Pancreas (tissue), 10 donors: Measurements from ENCODE around the gene FUZ. TPM values are rescaled to one million over a fixed set of nuclear protein-coding genes. Genes with fewer than 3 reads are reported as not detected.

ENCODE experiments used
- ATAC-seq, 4 donors: fragments of 200-7000 bp; cut with Tn5 transposase; one replicate each; pipeline versions ENCODE4 v1.8.0 to v1.9.1; 2020; ENCODE audit warnings: mild to moderate bottlenecking in 4 of 4, moderate library complexity in 4 of 4
- DNase-seq, 6 donors: peaks; one replicate each; pipeline ENCODE4 v3.0.0-alpha.2; 2020
- FAIRE-seq: peaks from 2 replicates; lab custom pipeline; 2012; peaks lifted over from hg19 to GRCh38; lab: Jason Lieb, UNC
- H3K27ac ChIP-seq, 4 donors: fragments of 200-600 bp; sonication (generic); 1 replicate in 3 of 4; 2 replicates in 1 of 4; pipeline versions ENCODE4 v1.5.0 to v1.8.0; 2020
- H3K27me3 ChIP-seq, 4 donors: fragments of 200-600 bp; one replicate each; pipeline ENCODE4 v1.8.0; 2021
- H3K36me3 ChIP-seq, 3 donors: fragments of 200-600 bp; sonication (generic) in 1 of 3; one replicate each; pipeline versions ENCODE4 v1.5.0 to v1.8.0; 2020 to 2021
- H3K4me1 ChIP-seq, 3 donors: fragments of 200-600 bp; one replicate each; pipeline ENCODE4 v1.8.0; 2021
- H3K4me3 ChIP-seq, 4 donors: fragments of 200-600 bp; sonication (generic) in 2 of 4; one replicate each; pipeline versions ENCODE4 v1.5.0 to v1.8.0; 2020 to 2021
- H3K9me3 ChIP-seq, 4 donors: fragments of 200-600 bp; one replicate each; pipeline ENCODE4 v1.8.0; 2021
- WGBS, 2 donors: extraction: QIAGEN DNeasy Blood & Tissue Kit; methylation state at CpG; one replicate each; pipeline ENCODE4 v1.1.7; 2013; 5-methylcytosine and 5-hydroxymethylcytosine counted together
- intact Hi-C, 3 donors: fragments of 100-400 bp; cut with DNase I; formaldehyde crosslinking; loops; one replicate each; pipeline versions ENCODE4 v1.11.1 to v1.14.2; 2022
- polyA plus RNA-seq, 2 donors: library from polyadenylated mRNA; stranded (reverse); fragments of 200-250 nt; gene quantifications; one replicate each; pipeline ENCODE4 v1.2.3, GENCODE V29; 2013
- total RNA-seq, 6 donors: library from RNA; stranded (reverse); fragmentation: NEBNext Ultra II Directional in 4 of 6; extraction: Animal tissue kit (Norgen Biotek cat#: 25700) in 4 of 6; gene quantifications; one replicate each; pipeline versions ENCODE4 v1.2.1 to v1.2.4, GENCODE V29; 2021 to 2023
- TF ChIP-seq, protein P1 (sequence below), 4 donors: fragments of 200-600 bp; sonication (generic) in 3 of 4; IDR thresholded peaks; one replicate each; pipeline versions ENCODE4 v1.5.0 to v1.8.0; 2021; ENCODE audit warnings: antibody characterized with exemption in 4 of 4
- donor health status: healthy with polysubstance abuse.
- donor health status: DM: no; HTN: no; CAD: no; lungs with moderate emphysema.
- donor health status: DM: no; HTN: no; CAD: no.
- donor health status: control.
- donor health status: control.
- donor health status: Bipolar disorder and iron deficiency.
- donor health status: DM: yes; HTN: yes; CAD: no.
- donor health status: DM: no; HTN: no; CAD: no.
- donor health status: DM: no; HTN: no; CAD: no.
- donor health status: DM: yes; HTN: yes; CAD: no.

FUZ gene
- total and polyA plus RNA-seq, 8 donors: 8.8 to 30.3 (median 15.6) TPM

DNA sequence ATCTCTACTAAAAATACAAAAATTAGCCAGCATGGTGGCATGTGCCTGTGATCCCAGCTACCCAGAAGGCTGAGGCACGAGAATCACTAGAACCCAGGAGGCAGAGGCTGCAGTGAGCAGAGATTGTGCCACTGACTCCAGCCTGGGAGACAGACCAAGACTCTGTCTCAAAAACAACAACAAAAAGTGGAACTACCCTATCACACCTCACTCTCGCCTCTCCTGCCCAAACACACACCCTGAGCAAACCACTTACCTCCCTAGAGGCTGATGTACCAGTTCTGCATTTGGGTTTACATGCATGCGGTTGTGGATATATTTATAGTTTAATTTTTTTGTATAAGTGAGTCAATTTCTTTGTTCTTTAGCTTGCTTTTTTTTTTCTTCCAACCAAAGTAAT lies 30.2 kb upstream of the FUZ start:
- ATAC-seq: no peak
- no peaks in the 10 kb centered on the region for H3K27me3 ChIP-seq
- no peak for FAIRE-seq
- H3K9me3 ChIP-seq: no peaks in the 10 kb centered on the region
- H3K27ac ChIP-seq: no peak overlapping the region
- peaks cover 0 to 22% (median 0%) of the 10 kb centered on the region in 3 donors for H3K36me3 ChIP-seq
- no peak overlapping the region for H3K4me3 ChIP-seq
- intact Hi-C loops: no loop called here
- DNase-seq: no peak
- 92 to 95% methylated on average over 3 of the region's 3 CpGs for WGBS, 2 donors
- TF ChIP-seq, protein P1, sequence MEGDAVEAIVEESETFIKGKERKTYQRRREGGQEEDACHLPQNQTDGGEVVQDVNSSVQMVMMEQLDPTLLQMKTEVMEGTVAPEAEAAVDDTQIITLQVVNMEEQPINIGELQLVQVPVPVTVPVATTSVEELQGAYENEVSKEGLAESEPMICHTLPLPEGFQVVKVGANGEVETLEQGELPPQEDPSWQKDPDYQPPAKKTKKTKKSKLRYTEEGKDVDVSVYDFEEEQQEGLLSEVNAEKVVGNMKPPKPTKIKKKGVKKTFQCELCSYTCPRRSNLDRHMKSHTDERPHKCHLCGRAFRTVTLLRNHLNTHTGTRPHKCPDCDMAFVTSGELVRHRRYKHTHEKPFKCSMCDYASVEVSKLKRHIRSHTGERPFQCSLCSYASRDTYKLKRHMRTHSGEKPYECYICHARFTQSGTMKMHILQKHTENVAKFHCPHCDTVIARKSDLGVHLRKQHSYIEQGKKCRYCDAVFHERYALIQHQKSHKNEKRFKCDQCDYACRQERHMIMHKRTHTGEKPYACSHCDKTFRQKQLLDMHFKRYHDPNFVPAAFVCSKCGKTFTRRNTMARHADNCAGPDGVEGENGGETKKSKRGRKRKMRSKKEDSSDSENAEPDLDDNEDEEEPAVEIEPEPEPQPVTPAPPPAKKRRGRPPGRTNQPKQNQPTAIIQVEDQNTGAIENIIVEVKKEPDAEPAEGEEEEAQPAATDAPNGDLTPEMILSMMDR (IDR thresholded peaks at IDR 0.05): no peak
- H3K4me1 ChIP-seq: no peaks in the 10 kb centered on the region

DNA sequence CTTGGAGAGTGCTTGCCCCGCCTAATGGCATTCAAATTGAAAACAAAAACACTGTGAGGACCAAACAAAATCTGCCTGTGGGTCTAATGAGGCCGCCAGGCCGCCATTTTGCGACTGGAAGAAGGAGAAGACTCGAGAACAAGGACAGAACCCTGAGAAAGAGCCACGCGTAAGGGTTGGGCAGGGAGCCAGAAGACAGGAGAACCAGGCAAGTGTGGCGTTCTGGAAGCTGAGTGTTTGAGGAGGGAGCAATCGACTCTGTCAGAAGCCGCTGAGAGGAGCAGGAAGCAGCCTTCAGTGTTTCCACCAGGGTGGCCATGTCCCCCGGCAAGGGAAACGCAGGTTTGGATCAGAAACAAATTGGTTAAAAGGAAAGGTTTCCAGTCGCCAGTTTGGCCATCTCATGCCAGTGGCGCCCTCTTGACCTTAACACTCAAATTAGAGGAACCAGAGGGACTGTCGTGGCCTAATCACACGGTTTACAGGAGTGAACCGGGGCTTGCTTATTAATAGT lies 27.7 kb upstream of the FUZ start:
- H3K27me3 ChIP-seq: no peaks in the 10 kb centered on the region
- H3K4me1 ChIP-seq: no peaks in the 10 kb centered on the region
- DNase-seq (no peak), ATAC-seq (no peak), FAIRE-seq (no peak)
- H3K9me3 ChIP-seq: no peaks in the 10 kb centered on the region
- no peak overlapping the region for H3K4me3 ChIP-seq
- no peak overlapping the region for H3K27ac ChIP-seq
- 90 to 93% methylated on average over 17 of the region's 17 CpGs for WGBS, 2 donors
- intact Hi-C loops: no loop called here
- TF ChIP-seq, protein P1 (IDR thresholded peaks at IDR 0.05): no peak
- peaks cover 0 to 30% (median 7%) of the 10 kb centered on the region in 3 donors for H3K36me3 ChIP-seq

DNA sequence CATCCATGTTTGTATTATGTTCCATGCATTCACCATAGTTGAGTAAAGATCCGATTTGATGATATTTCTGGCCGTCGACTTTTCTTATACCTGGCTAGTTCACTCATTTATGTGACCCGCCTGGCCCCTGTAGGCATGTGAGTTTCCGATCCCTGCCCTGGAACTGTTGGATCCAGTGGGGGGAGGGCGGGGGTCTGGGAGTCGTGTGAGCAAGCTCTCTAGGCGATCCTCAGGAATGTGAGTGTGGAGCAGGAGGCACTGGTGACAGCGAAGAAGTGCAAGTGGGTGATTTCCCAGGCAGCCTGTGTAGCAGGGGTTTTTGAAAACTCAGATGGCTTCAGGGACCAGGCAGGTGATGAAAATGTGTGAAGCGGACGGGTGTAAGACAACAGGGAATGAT lies 27.2 kb upstream of the FUZ start:
- intact Hi-C loops: no loop called here
- no peak for FAIRE-seq
- TF ChIP-seq, protein P1 (IDR thresholded peaks at IDR 0.05): no peak
- peaks cover 0 to 35% (median 11%) of the 10 kb centered on the region in 3 donors for H3K36me3 ChIP-seq
- H3K4me3 ChIP-seq: no peak overlapping the region
- H3K27me3 ChIP-seq: no peaks in the 10 kb centered on the region
- WGBS, 2 donors: 91 to 94% methylated on average over 11 of the region's 11 CpGs
- no peak overlapping the region for H3K27ac ChIP-seq
- ATAC-seq: no peak
- no peaks in the 10 kb centered on the region for H3K9me3 ChIP-seq
- no peaks in the 10 kb centered on the region for H3K4me1 ChIP-seq
- no peak for DNase-seq

DNA sequence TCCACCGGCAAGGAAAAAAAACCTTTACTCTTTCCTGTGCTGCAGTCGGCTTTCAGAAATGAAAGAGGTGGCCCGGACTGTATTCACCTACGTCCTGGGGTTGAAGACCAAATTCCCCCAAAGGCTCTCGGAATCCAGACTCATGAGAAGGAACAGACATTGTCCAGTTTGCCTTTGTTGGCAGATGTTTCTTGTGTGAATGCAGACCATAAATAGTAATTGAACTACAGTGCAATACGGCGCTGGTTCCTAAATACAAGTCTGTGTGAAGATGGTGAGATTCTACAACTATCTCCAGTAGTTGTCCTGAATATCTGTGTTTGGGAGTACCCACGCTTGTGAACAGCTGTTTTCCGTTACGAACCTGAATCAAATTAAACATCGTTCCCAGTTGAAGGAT lies 26.6 kb upstream of the FUZ start:
- WGBS, 2 donors: 92 to 94% methylated on average over 11 of the region's 11 CpGs
- TF ChIP-seq, protein P1 (IDR thresholded peaks at IDR 0.05): no peak
- no peaks in the 10 kb centered on the region for H3K27me3 ChIP-seq
- no peak overlapping the region for H3K27ac ChIP-seq
- H3K36me3 ChIP-seq: peaks cover 0 to 41% (median 17%) of the 10 kb centered on the region in 3 donors
- no peak overlapping the region for H3K4me3 ChIP-seq
- no peak for FAIRE-seq
- no peak for DNase-seq
- H3K9me3 ChIP-seq: no peaks in the 10 kb centered on the region
- H3K4me1 ChIP-seq: no peaks in the 10 kb centered on the region
- ATAC-seq: no peak
- intact Hi-C loops: no loop called here

DNA sequence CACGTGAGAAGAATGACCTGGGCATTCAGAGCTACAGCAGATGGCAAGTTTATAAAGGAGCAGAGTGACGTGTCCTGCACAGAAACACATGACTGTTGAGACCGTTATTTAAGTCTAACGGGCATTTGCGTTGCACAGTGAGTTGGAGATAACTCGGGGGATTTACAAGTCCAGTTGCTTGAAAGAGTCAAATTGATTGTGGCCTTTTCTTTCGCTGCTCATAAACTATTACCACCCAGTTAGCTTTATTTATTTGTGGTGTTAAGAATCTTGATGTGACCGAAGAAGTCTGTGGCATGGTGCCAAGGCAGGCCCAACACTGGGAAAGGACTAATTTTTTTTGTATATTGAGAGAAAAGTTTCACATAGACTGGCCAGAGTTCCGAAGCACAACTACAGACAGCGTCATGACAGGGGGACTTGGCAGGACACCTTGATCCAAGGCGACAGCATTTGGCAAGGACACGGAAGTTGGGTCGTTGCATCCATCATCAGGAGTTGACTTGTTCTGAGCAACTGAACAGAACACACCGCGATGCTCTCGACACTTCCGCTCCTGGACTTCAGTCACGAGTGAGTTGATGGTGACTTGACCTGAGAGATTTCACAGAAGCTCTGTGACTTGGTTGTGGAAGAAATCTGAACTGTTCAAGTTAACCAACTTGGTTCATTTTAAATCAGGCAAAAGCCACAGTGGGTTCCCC lies 25.9 kb upstream of the FUZ start:
- TF ChIP-seq, protein P1 (IDR thresholded peaks at IDR 0.05): no peak
- no peak for FAIRE-seq

More for the DNA sequence above, 25.9 kb upstream of the FUZ start:
- DNase-seq (no peak), ATAC-seq (no peak)
- Histone ChIP-seq H3K27me3 (no peaks in the 10 kb centered on the region), H3K4me1 (no peaks in the 10 kb centered on the region), H3K4me3 (no peak overlapping the region), H3K36me3 (peaks cover 0 to 47% (median 21%) of the 10 kb centered on the region in 3 donors), H3K9me3 (no peaks in the 10 kb centered on the region), H3K27ac (no peak overlapping the region)
- intact Hi-C loops: no loop called here
- 87 to 89% methylated on average over 18 of the region's 18 CpGs for WGBS, 2 donors
